ENCODE data around the gene WWP2. TPM values are rescaled to one million over a fixed set of nuclear protein-coding genes. Genes with fewer than 3 reads are reported as not detected.

Gene WWP2
- total RNA-seq, 2 experiments from 2014 or later: 41.9 to 43.0 TPM

- TF ChIP-seq CTCF (IDR thresholded peaks at IDR 0.05): no peak
- Histone ChIP-seq H3K27ac (ENCODE audit: low read depth in 1 of 2, low read length in 2 of 2) (no peak overlapping the region), H3K4me1 (ENCODE audit: insufficient read depth, low read length) (no peaks in the 10 kb centered on the region), H3K27me3 (ENCODE audit: control insufficient read depth in 1 of 2, insufficient read depth in 2 of 2, low read length in 2 of 2) (no peaks in the 10 kb centered on the region), H3K9me3 (ENCODE audit: control insufficient read depth in 1 of 2, insufficient read depth in 1 of 2, low read length in 2 of 2) (no peaks in the 10 kb centered on the region), H3K36me3 (ENCODE audit: insufficient read depth, low read length) (peaks cover 15% of the 10 kb centered on the region), H3K4me3 (ENCODE audit: low read length) (no peak overlapping the region)
- peaks cover 55% of the 10 kb centered on the region for H3K36me3 Mint-ChIP-seq (ENCODE audit: low read depth)
- ChIA-PET POLR2A (no interaction called here), CTCF (interaction anchor here (0.6 kb wide), 1 partner anchor 383 kb away, joined by 3 read pairs; no protein-coding TSS in a partner anchor)
- H3K27me3 Mint-ChIP-seq: no peaks in the 10 kb centered on the region
- no peak for DNase-seq
- H3K4me3 Mint-ChIP-seq: no peak overlapping the region
- intact Hi-C loops (cut with DNase I, micrococcal nuclease): no loop called here
- H3K27ac Mint-ChIP-seq: no peak overlapping the region
- H3K9me3 Mint-ChIP-seq: no peaks in the 10 kb centered on the region
- no peaks in the 10 kb centered on the region for H3K4me1 Mint-ChIP-seq (ENCODE audit: low read depth)
- no peak for ATAC-seq (ENCODE audit: poor library complexity)
Observed at GRCh38 chr16:69917739-69918138, 155.6 kb downstream of the WWP2 start.

GRCh38 chr16:69918241-69918640 lies 156.1 kb downstream of the WWP2 start:
- Histone ChIP-seq H3K4me1 (ENCODE audit: insufficient read depth, low read length) (no peaks in the 10 kb centered on the region), H3K27ac (ENCODE audit: low read depth in 1 of 2, low read length in 2 of 2) (no peak overlapping the region), H3K36me3 (ENCODE audit: insufficient read depth, low read length) (peaks cover 15% of the 10 kb centered on the region), H3K27me3 (ENCODE audit: control insufficient read depth in 1 of 2, insufficient read depth in 2 of 2, low read length in 2 of 2) (no peaks in the 10 kb centered on the region), H3K4me3 (ENCODE audit: low read length) (no peak overlapping the region), H3K9me3 (ENCODE audit: control insufficient read depth in 1 of 2, insufficient read depth in 1 of 2, low read length in 2 of 2) (no peaks in the 10 kb centered on the region)
- no peaks in the 10 kb centered on the region for H3K27me3 Mint-ChIP-seq
- H3K4me1 Mint-ChIP-seq (ENCODE audit: low read depth): no peaks in the 10 kb centered on the region
- no peak for TF ChIP-seq CTCF (IDR thresholded peaks at IDR 0.05)
- no peak for DNase-seq
- H3K4me3 Mint-ChIP-seq: no peak overlapping the region
- ChIA-PET POLR2A (interaction anchor here (0.7 kb wide), 1 partner anchor 847 kb away, joined by 3 read pairs; no protein-coding TSS in a partner anchor), CTCF (no interaction called here)
- peaks cover 55% of the 10 kb centered on the region for H3K36me3 Mint-ChIP-seq (ENCODE audit: low read depth)
- intact Hi-C loops (cut with DNase I, micrococcal nuclease): no loop called here
- ATAC-seq (ENCODE audit: poor library complexity): no peak
- no peak overlapping the region for H3K27ac Mint-ChIP-seq
- no peaks in the 10 kb centered on the region for H3K9me3 Mint-ChIP-seq

- Histone ChIP-seq H3K27ac (ENCODE audit: low read depth in 1 of 2, low read length in 2 of 2) (no peak overlapping the region), H3K9me3 (ENCODE audit: control insufficient read depth in 1 of 2, insufficient read depth in 1 of 2, low read length in 2 of 2) (no peaks in the 10 kb centered on the region), H3K4me1 (ENCODE audit: insufficient read depth, low read length) (no peaks in the 10 kb centered on the region), H3K36me3 (ENCODE audit: insufficient read depth, low read length) (peaks cover 32% of the 10 kb centered on the region), H3K27me3 (ENCODE audit: control insufficient read depth in 1 of 2, insufficient read depth in 2 of 2, low read length in 2 of 2) (no peaks in the 10 kb centered on the region), H3K4me3 (ENCODE audit: low read length) (no peak overlapping the region)
- H3K27me3 Mint-ChIP-seq: no peaks in the 10 kb centered on the region
- intact Hi-C loops (cut with DNase I, micrococcal nuclease): no loop called here
- H3K36me3 Mint-ChIP-seq (ENCODE audit: low read depth): peaks cover 59% of the 10 kb centered on the region
- H3K4me1 Mint-ChIP-seq (ENCODE audit: low read depth): no peaks in the 10 kb centered on the region
- no peaks in the 10 kb centered on the region for H3K9me3 Mint-ChIP-seq
- TF ChIP-seq CTCF (IDR thresholded peaks at IDR 0.05): no peak
- ChIA-PET POLR2A (no interaction called here), CTCF (no interaction called here)
- no peak overlapping the region for H3K4me3 Mint-ChIP-seq
- no peak overlapping the region for H3K27ac Mint-ChIP-seq
- ATAC-seq (ENCODE audit: poor library complexity) (no peak), DNase-seq (no peak)
Observed at GRCh38 chr16:69921127-69921526, 159.0 kb downstream of the WWP2 start.
